HG02610 (cell line): Measurements from ENCODE around the gene CA12.

Source experiments
- ATAC-seq: cut with Tn5 transposase; IDR thresholded peaks from one replicate; pipeline ENCODE4 v1.9.1; 2021; ENCODE audit warnings: mild to moderate bottlenecking, moderate library complexity; ENCODE audit not compliant: unreplicated experiment

The CA12 gene

DNA sequence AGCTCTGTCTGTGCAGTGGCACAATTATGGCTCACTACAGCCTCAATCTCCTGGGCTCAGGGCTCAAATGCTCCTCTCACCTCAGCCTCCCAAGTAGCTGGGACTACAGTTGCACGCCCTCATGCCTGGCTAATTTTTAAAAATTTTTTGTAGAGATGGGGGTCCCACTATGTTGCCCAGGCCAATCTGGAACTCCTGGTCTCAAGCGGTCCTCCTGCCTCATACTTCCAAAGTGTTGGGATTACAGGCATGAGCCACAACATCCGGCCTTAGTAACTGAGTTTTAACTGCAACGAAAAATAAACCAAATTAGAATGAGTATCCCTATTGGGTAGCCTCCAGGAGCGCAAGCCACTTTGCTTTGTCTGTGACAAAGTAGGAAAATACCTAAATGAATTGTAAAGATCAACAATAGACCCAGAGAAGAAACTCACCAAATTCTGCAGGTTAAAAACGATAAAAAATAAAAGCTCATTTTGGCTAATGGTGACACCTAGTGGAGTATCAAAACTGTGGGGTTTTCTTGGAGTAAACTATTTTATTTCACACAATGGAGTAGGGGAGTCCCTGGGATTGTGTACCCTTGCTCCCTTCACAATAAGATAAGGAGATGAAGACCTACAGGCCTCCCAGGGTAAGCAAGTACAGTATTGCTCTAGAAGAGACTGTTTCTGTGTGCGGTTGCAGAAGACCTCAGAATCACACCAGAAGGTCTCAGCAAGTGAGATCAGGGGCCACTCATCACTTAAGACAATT is 21.0 kb upstream of the CA12 start:
- ATAC-seq, result no peak

DNA sequence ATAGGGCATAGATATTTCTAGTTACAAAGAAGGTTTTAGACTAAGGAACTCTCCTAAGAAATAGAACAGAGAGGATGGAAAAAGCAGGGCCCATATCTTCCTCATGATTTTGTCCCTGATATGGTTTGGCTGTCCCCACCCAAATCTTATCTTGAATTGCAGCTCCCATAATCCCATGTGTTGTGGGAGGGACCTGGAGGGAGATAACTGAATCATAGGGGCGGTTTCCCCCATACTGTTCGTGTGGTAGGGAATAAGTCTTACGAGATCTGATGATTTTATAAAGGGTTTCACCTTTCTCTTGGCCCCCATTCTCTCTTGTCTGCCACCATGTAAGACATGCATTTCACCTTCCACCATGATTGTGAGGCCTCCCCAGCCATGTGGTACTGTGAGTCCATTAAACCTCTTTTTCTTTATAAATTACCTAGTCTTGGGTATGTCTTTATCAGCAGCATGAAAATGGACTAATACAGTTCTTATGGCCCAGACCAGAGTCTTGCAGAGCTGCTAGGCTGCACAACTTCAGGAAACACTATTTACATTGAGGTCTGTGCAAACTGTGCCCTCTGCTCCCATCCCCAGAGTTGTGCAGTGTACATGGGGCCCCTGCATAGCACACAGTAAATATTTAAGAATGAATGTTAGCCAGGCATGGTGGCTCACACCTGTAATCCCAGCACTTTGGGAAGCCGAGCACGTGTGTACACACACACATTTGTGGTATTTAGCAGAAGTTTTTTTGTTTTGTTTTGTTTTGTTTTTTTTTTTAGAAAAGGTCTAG is 20.3 kb upstream of the CA12 start:
- ATAC-seq, result no peak

DNA sequence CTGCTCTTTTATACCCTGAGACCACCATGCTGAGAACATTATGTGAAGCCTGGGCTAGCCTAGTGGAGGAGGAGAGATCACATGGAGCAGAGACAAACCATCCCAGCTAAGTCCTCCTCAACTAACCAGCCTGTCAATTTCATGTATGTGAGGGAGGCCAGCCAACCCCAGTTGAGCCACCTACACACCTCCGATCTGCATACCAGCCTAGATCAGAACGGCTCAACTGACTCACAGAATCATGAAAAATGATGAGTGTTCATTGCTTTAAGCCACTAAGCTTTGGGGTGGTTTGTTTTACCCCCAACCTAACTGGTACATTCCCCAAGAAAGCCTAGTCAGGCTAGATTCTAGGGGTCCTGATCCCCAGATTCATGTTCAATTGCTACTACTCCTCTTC is 19.4 kb upstream of the CA12 start:
- no peak for ATAC-seq

DNA sequence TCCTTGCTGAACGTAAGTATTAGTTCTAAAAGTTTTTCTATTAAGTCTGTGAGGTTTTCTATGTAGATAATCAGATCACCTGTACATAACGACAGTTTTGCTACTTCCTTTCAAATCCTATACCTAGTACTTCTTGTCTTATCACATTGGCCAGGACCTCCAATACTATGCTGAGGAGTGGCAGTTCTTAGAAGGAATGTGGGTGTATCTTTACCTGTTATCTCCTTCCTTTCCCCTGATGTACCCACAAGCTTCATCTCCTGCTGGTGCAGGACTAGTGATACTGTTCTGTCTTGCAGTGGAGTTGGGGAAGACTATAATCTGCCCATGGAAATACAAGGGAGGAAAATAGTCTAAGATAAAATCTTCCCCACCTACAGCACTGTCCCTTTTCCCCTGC is 16.8 kb upstream of the CA12 start:
- ATAC-seq, result no peak

DNA sequence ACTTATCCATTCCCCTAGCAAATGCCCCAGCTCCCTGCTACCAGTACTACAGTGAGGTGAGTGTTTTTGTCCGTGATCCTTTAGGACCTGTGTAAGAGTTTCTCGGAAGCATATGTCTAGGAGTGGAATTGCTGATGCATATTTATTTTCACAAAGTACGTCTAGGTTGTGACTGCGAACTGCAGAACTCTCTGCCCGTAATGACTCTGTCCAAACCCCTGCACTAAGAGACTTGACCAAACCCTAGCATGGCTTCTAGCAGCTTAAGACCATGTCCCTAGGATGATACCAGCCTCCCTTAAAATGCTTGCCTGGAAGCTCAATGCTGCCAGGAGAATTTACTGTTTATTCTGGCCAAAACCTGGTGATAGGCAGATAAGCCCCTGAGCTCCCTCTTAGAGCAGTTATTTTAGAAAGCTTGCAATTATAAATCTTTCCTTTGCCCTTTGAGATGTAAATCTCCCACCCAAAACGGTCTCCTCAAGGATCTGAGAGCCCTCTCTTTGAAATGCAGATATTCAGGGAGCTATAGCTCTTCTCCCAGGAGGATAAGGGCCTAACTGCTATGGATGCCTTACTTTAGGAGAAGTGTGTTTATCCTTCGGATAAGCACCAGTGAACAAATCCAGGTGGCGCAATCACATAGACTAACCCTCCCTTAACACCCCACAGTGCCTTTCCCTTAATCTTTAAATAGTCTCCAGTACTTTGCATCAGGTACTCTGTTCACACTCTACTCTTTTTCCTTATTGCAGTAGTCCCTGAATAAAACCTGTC is 14.7 kb upstream of the CA12 start:
- ATAC-seq, result no peak

DNA sequence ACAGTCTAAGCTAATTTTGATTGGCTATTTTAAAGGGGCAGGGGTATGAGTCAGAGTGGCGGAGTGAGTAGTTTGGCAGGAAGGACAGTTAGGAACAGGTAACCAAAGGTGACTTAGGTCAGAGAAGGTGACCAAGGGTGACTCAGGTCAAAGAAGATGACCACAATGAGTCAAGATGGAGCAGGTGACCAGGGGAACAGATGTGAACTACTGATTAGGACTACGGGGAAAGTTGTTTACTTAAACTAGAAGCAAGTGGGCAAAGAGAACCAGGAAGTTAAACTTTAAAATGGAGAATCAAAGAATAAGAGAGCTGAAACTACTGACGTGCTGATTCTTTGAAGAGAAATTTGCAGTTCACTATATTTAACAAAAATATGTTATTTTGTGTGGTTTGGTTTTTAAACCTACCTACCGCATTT is 14.1 kb upstream of the CA12 start:
- no peak for ATAC-seq

DNA sequence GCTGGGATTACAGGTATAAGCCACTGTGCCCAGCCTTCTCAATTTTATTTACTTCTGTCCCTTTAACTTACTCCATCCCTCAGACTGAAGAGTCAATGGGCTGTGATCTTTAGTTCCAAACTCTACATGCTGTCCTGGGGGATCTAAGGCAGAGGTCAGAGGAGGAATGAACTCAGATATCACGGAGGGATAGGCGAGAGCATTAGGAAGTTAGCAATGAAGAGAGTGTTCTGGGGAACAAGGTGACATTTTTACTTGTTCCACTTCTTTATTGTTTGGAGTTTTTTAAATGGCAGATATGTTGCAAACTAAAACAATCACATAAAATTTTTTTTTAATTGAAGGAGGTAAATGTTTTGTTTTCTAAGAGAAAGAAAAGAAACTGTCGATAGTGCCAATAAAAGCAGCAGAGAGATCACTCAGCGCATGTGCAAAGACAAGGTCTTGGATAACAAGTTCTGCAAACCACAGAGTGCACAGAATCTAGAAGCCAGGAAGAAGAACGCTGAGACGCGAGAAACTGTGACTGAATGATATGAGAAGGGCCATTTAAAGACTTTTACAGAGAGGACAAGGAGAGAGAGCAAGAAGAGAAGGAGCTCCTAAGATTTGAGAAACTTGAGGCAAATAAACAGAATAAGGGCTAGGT is 10.8 kb upstream of the CA12 start:
- ATAC-seq, result no peak

DNA sequence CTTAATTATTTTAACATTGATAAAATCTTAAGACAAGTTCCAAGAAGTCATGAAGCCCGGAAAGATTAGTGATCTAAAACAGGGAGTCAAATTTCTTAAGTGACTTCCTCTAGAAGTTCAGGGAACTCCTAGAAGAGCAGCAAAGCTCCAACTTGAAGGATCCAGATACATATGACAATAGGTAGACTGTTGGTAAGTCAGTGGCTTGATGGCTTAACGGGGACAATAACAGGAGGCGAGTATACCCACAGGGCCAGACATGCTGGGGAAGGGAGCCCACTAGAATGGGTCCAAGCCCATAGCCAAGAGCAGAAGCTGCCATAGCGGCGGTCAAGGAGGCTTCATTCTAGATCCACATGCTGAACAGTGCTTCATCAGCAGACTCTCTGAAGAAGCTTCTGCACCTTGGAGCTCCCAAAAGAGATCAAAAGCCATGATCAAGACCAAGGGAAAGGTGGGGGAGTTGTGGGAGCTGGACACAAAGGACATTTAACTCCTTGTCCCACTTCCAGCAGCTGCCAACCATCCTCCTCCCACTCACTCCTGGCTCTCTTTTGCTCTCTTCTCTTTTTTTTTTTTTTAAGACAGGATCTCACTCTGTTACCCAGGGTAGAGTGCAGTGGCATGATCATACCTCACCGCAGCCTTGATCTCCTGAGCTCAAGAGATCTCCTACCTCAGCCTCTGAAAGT is 10.2 kb upstream of the CA12 start:
- no peak for ATAC-seq

DNA sequence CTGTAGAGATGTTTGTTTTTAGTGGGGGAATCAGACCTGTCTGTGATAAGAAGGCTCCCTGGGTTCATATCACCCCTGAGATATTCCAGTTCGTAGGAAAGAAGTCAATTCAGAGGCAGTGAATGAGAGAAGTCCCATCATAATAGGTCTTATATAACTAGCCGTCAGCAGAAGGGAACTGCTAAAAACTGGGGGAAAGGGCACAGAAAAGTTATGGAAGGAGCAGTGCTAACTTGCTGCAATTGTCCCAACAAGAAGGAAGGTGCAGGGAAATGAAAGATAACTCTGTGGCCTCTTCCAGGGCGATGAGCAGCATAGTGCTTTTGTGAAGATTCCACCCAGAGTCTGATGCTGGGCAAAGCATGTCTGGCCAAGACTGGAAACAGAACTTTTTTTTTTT is 9.0 kb upstream of the CA12 start:
- no peak for ATAC-seq

DNA sequence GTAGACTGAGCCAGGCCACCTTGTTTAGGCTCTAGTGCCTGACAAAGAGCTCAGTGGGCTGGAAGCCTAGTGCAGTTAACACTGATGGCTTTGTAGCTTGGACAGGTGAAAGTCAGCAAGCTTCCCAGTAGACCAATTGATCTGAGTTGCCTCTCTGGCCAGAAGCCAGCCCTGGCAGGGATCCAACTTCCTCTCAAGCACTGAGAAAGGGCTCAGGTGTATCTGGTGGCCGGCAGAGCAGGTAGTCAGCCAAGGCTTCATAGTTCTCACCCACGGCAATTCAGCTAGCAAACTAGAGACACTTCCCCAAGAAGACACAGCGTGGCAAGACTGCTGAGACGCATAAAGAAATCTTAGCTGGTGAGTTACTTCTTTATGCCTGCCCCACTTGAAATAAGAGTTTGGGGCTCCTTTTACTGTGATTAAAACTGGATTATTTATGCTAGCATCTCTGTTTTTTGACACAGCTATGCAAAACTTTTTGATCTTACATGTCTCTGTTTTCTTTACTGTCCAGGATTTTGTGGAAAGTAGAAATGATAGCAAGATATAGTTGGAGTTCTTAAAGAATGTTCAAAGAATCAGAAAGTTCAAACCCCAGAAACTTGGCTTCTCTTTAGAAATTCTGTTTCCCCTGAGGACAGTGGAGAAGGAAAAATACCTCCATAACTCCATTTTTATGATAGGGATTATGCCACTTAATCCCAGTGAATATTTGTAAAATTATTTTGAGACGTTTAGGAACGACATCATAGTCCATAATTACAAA is 8.4 kb upstream of the CA12 start:
- no peak for ATAC-seq

DNA sequence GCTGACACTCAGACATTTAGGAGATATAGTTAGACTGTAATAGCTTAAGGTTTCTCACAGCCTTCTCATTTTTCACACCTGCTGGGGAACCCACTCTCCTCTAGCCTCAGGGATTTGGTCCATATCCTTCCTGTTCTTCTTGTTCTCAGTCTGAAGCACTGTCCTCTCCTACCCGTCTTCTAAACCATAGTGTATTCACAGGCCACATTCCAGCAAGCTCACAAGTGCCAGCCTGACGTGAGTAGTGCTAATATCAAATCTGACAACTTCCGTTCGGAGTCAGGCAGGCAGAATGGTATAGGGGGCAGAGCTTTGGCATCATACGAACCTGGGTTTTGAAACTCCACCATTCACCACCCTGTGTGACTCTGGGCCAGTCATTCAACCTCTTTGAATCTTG is 6.9 kb upstream of the CA12 start:
- no peak for ATAC-seq

DNA sequence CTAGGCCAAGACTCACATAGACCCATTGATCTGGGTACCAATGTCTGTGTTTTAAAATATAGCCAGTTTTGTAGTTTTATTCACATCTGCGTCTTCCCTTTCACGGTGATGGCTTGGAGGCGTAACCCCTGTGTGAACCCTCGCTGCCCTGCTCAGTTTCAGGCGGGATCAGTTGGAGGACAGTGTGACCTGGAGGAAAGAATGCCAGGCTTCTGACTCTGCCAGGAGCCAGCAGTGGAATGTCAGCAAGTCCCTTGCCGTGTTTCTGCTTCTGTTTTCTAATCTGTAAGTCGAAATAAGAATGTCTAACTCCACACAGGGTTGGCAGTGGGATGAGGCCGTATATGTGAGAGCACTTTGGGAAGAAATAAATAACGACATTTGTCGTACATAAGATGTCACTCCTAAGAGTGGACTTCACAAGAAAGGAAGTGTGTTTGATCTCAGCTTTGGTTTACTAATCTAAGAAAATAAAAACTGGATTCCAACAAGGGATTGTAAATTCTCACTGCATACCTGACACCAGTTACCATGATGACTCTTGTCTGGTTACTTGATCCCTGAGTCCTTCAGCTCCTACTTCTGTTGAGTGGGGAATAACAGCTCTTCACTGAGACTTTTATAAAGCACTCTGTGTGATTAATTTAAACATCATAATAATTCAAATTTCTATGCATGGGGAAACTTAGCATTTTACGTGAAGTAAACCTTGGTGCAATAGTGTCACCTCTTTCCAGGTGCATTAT is 6.3 kb upstream of the CA12 start:
- no peak for ATAC-seq

DNA sequence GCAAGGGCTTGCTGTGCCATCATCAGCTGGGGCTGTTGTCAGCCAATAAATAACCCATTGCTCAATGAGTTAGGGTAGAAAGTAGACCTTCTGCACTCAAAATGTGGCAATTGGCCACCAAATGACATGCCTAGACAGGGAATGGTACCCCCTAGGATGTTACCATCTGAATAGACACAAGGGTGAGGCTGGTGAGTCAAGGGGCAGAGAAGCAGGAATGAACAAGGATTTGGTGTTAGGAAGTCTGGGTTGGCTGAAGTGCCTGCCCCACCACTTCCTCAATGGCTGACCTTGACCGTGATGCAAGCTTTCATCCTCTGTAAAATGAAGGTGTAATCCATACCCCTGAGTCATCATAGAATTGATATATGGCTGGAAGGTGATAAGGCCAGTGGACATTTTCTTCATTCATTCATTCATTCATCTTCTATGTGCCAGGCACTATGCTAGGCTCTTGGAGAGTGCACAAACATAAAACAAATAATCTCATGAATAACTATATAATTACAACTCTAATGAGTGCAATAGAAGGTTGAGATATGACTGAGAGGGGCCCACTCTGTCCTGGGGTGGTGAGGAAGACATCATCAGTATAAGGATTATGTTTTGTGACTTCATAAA is 4.4 kb upstream of the CA12 start:
- ATAC-seq, result no peak

DNA sequence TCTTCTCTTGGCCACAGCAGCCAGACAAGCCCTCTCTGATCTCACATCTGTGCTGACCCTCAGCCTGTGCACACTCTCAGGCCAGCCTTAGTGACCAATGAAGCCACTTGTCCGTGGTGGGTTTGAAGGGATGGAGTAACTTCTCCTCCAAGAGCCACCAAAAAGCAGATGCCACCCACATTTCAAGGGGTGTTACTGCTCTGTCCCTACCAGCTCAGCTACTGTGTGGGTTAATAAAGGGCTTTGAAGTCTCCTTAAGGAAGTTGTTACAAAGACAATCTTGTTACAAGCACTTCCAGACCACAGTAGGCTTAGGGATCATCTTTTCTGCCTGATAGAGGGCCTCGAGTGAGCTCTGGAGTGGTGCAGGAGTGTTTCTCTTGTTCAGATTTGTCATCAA is 3.3 kb upstream of the CA12 start:
- no peak for ATAC-seq

DNA sequence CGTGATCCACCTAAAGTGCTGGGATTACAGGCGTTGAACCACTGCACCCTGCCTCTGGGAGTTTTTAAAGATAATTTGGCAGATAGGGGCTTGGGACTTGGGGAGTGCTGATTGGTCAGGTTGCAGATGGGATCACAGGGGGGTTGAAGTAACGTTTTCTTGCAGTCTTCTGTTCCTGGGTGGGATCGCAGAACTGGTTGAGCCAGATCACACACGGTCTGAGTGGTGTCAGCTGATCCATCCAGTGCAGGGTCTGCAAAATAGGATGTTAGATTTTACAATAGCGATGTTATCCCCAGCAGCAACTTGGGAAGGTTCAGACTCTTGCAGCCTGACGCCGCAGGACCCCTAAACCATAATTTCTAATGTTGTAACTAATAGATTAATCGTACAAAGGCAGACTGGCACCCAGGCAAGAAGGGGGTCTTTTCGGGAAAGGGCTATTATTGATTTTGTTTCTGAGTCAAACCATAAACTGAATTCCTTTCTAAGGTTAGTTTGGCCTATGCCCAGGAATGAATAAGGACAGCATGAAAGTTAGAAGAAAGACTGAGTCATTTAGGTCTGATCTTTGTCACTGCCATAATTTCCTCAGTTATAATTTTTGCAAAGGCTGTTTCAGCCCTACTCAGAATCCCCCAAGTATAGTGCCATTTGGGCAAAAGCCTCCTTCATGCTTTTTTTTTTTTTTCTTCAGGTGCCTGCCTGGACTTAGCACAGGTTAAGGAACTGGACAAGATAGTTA is 1.5 kb upstream of the CA12 start:
- no peak for ATAC-seq

DNA sequence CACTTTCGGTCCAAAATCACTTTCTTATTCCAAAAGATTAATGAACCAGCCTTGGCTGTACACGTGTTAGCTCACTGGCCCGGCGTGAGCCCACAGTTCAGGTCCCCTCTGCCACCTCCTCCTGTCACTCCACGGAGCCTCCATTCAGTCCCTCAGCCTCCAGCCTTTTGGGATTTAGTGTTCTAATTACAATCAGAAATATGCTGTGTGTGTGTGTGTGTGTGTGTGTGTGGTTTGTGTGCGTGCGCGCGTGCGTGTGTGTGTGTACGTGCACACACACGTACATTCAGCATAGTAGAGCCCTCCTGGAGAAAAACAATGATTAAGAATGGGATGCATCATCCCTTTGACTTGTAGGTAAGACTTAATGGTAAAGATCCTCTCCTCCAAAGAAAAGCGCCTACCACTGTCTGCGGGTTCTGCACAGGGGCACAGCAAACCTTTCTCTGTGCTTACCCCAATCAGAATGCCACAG is 801 bp downstream of the CA12 start:
- no peak for ATAC-seq

DNA sequence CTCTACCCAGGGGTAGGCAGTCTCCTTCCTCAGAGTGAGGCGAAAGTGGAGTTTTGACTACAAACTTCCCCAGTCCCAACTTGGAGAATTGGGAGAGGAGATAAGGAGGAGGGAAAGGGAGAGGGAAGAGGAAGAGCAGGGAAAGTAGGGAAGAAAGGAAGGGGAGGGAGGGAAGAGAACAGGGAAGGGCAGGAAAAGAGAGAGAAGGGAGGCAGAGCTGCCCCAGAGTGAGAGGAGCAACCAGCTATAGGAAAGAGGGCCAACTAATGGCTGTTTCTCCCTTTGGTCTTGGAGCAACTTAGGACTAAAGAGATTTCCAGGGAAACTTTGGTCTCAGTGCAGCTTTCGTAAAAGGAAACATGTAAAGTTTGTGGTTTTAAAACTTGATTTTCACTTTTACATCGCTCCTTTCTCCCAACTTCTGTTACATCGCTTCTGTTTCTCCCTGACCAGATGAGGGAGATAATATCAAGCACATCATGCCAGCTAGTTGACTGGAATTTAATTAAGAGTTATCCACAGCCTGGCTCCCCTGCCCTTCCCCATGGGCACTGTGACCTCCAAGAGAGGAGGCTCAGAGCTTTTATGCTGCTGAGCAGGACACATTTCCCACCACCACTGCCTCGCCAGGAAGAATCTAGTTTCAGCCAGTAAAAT is 1.4 kb downstream of the CA12 start:
- ATAC-seq, result no peak
